IMR-90 (cell line): ENCODE data around the gene SLC8A1. TPM values are rescaled to one million over a fixed set of nuclear protein-coding genes. Genes with fewer than 3 reads are reported as not detected.

Experiments used
- ATAC-seq: fragments of 200-7000 bp; cut with Tn5 transposase; 2 replicates; pipeline ENCODE4 v1.9.1; 2020; ENCODE audit warnings: low read depth, mild to moderate bottlenecking, moderate library complexity
- BruUV-seq: library from RNA; stranded (reverse); fragments of 400-500 nt; replicated peaks from 2 replicates; lab custom pipeline; 2021; lab: Mats Ljungman, UMichigan
- CTCF ChIA-PET: fragments of 300-600 bp; formaldehyde crosslinking; extraction: SDS; loops from one replicate; lab custom pipeline; 2021; ENCODE audit warnings: antibody characterized with exemption; lab: Yijun Ruan, JAX
- POLR2A ChIA-PET: fragments of 300-600 bp; sonication (Branson Sonifier 250); formaldehyde crosslinking; loops from one replicate; lab custom pipeline; 2022; ENCODE audit warnings: antibody characterized with exemption; ENCODE audit not compliant: unreplicated experiment; lab: Charles Lee
- DNase-seq: peaks from one replicate; pipeline ENCODE4 v3.0.0; 2013
- H2AFZ ChIP-seq: replicated peaks from 2 replicates; pipeline ENCODE3; 2013; ENCODE audit warnings: low read length, mild to moderate bottlenecking; ENCODE audit not compliant: poor library complexity
- H2AK5ac ChIP-seq: 2 replicates; pipeline ENCODE4 v1.6.1; 2013; ENCODE audit warnings: low read depth, low read length, inconsistent platforms
- H2AK9ac ChIP-seq: replicated peaks from 2 replicates; pipeline ENCODE3; 2013; ENCODE audit warnings: mild to moderate bottlenecking, low read depth, low read length, moderate library complexity; ENCODE audit not compliant: poor library complexity
- H2BK120ac ChIP-seq: 2 replicates; pipeline ENCODE4 v1.6.1; 2013; ENCODE audit warnings: low read depth, low read length, inconsistent platforms
- H2BK15ac ChIP-seq: 3 replicates; pipeline ENCODE4 v1.6.1; 2013; ENCODE audit warnings: low read depth, low read length, inconsistent platforms
- H2BK20ac ChIP-seq: 2 replicates; pipeline ENCODE4 v1.6.1; 2013; ENCODE audit warnings: low read depth, mild to moderate bottlenecking, inconsistent platforms, low read length, moderate library complexity
- H2BK5ac ChIP-seq: 2 replicates; pipeline ENCODE4 v1.6.1; 2013; ENCODE audit warnings: mild to moderate bottlenecking, low read depth, low read length, inconsistent platforms; ENCODE audit not compliant: poor library complexity, severe bottlenecking
- H3K14ac ChIP-seq: replicated peaks from 2 replicates; pipeline ENCODE4 v1.6.1; 2013; ENCODE audit warnings: low read depth, low read length, inconsistent platforms
- H3K18ac ChIP-seq: 2 replicates; pipeline ENCODE4 v1.6.1; 2013; ENCODE audit warnings: low read depth, low read length, control low read depth
- H3K23ac ChIP-seq: 2 replicates; pipeline ENCODE4 v1.6.1; 2013; ENCODE audit warnings: low read depth, low read length, inconsistent platforms
- H3K27ac ChIP-seq: 2 replicates; pipeline ENCODE4 v1.5.1; 2013; ENCODE audit warnings: mild to moderate bottlenecking, control low read depth, low read length; ENCODE audit not compliant: insufficient read depth
- H3K27me3 ChIP-seq: 2 replicates; pipeline ENCODE4 v1.6.1; 2013; ENCODE audit warnings: low read length; ENCODE audit not compliant: control insufficient read depth, insufficient read depth
- H3K36me3 ChIP-seq: 2 replicates; pipeline ENCODE4 v1.6.1; 2013; ENCODE audit warnings: low read length, mixed read lengths; ENCODE audit not compliant: control insufficient read depth, insufficient read depth
- H3K4ac ChIP-seq: 2 replicates; pipeline ENCODE4 v1.6.1; 2013; ENCODE audit warnings: low read depth, low read length, inconsistent platforms
- H3K4me1 ChIP-seq: 2 replicates; pipeline ENCODE4 v1.6.1; 2013; ENCODE audit warnings: low read length, mixed read lengths; ENCODE audit not compliant: control insufficient read depth, insufficient read depth
- H3K4me2 ChIP-seq: 2 replicates; pipeline ENCODE4 v1.6.1; 2013; ENCODE audit warnings: low read depth, mild to moderate bottlenecking, control low read depth, low read length, moderate library complexity
- H3K4me3 ChIP-seq: 2 replicates; pipeline ENCODE4 v1.5.1; 2013; ENCODE audit warnings: low read depth, mild to moderate bottlenecking, control low read depth, low read length, moderate library complexity; ENCODE audit not compliant: insufficient read depth
- H3K56ac ChIP-seq: 2 replicates; pipeline ENCODE4 v1.6.1; 2013; ENCODE audit warnings: low read length, inconsistent platforms; ENCODE audit not compliant: insufficient read depth; ENCODE audit errors: extremely low read depth
- H3K79me1 ChIP-seq, 2 experiments: 2 replicates each; pipeline ENCODE4 v1.6.1; 2013; ENCODE audit warnings: low read length in 2 of 2, inconsistent platforms in 1 of 2, low read depth in 1 of 2
- H3K9ac ChIP-seq: 2 replicates; pipeline ENCODE4 v1.6.1; 2013; ENCODE audit warnings: low read depth, low read length, control low read depth
- H3K9me1 ChIP-seq: 2 replicates; pipeline ENCODE4 v1.6.1; 2013; ENCODE audit warnings: low read length, inconsistent platforms; ENCODE audit not compliant: insufficient read depth
- H3K9me3 ChIP-seq: 2 replicates; pipeline ENCODE4 v1.6.1; 2013; ENCODE audit warnings: low read length; ENCODE audit not compliant: control insufficient read depth, insufficient read depth
- H4K20me1 ChIP-seq: 2 replicates; pipeline ENCODE4 v1.6.1; 2013; ENCODE audit warnings: low read length, inconsistent platforms; ENCODE audit not compliant: insufficient read depth
- H4K5ac ChIP-seq: 2 replicates; pipeline ENCODE4 v1.6.1; 2013; ENCODE audit warnings: mild to moderate bottlenecking, low read depth, low read length, control low read depth
- H4K8ac ChIP-seq, 2 experiments: 2 replicates each; pipeline ENCODE4 v1.6.1; 2013; ENCODE audit warnings: low read depth in 2 of 2, low read length in 2 of 2, control low read depth in 1 of 2, inconsistent platforms in 1 of 2
- H4K91ac ChIP-seq: 2 replicates; pipeline ENCODE4 v1.6.1; 2013; ENCODE audit warnings: low read depth, low read length, inconsistent platforms; ENCODE audit not compliant: insufficient read depth
- CEBPB ChIP-seq: IDR thresholded peaks from 2 replicates; pipeline ENCODE4 v1.6.1; 2012; ENCODE audit warnings: low read depth, low read length, improper control_type of control experiment
- CHD1 ChIP-seq: IDR thresholded peaks from 2 replicates; pipeline ENCODE4 v1.6.1; 2012; ENCODE audit warnings: low read depth, low read length, improper control_type of control experiment
- MAFK ChIP-seq: IDR thresholded peaks from 2 replicates; pipeline ENCODE4 v1.6.1; 2012; ENCODE audit warnings: low read depth, low read length, improper control_type of control experiment
- MXI1 ChIP-seq: IDR thresholded peaks from 2 replicates; pipeline ENCODE4 v1.6.1; 2012; ENCODE audit warnings: low read depth, mild to moderate bottlenecking, low read length, moderate library complexity, borderline replicate concordance
- RFX5 ChIP-seq: IDR thresholded peaks from 2 replicates; pipeline ENCODE4 v1.8.0; 2012; ENCODE audit warnings: low read depth, mild to moderate bottlenecking, low read length, moderate library complexity
- WGBS, 2 experiments: methylation state at CpG; one replicate each; pipeline versions ENCODE4 v1.1.5 to v1.1.7; 2013; ENCODE audit warnings: missing lambda C conversion rate in 2 of 2; ENCODE audit not compliant: insufficient read length in 1 of 2; ENCODE audit errors: extremely low coverage in 2 of 2; 5-methylcytosine and 5-hydroxymethylcytosine counted together
- dilution Hi-C: fragments of 300-500 bp; cut with HindIII; formaldehyde crosslinking; loops from one replicate; pipeline ENCODE4 v1.14.3; 2018; ENCODE audit warnings: low sequenced_read_pairs; ENCODE audit not compliant: unreplicated experiment
- in situ Hi-C: fragments of 300-500 bp; cut with MboI; formaldehyde crosslinking; loops from 3 replicates; pipeline ENCODE4 v1.14.3; 2019; ENCODE audit warnings: low sequenced_read_pairs, inconsistent platforms, mixed read lengths
- intact Hi-C: fragments of 100-400 bp; cut with micrococcal nuclease; formaldehyde crosslinking; loops from 2 replicates; pipeline ENCODE4 v1.10.0; 2022
- polyA plus RNA-seq, 3 experiments: library from polyadenylated mRNA; depleted of rRNA; stranded (reverse); fragments of >200 nt; gene quantifications; 2 replicates each; pipeline ENCODE4 v1.2.3, GENCODE V29; 2012; ENCODE audit warnings: low replicate concordance in 1 of 3
- total RNA-seq: library from RNA; depleted of rRNA; stranded (reverse); fragments of >200 nt; gene quantifications from 2 replicates; pipeline ENCODE4 v1.2.3, GENCODE V29; 2012
- TF ChIP-seq, protein P1 (sequence below): conservative IDR thresholded peaks from 2 replicates; pipeline ENCODE4 v1.5.1; 2012; ENCODE audit warnings: mild to moderate bottlenecking, low read depth, low read length, improper control_type of control experiment
- TF ChIP-seq, protein P2 (sequence below): fragments of 150-350 bp; IDR thresholded peaks from 2 replicates; pipeline ENCODE4 v1.6.1; 2016; ENCODE audit warnings: low read depth, mild to moderate bottlenecking, low read length, moderate library complexity, borderline replicate concordance
- TF ChIP-seq, protein P3 (sequence below): fragments of 150-350 bp; IDR thresholded peaks from 2 replicates; pipeline ENCODE4 v1.6.1; 2017; ENCODE audit warnings: mild to moderate bottlenecking, antibody characterized with exemption, low read length, low read depth

Gene SLC8A1
- total and polyA plus RNA-seq, 2 of the 4 experiments (the other 2 are of a cell fraction), result 7.7 to 57.0 TPM

DNA sequence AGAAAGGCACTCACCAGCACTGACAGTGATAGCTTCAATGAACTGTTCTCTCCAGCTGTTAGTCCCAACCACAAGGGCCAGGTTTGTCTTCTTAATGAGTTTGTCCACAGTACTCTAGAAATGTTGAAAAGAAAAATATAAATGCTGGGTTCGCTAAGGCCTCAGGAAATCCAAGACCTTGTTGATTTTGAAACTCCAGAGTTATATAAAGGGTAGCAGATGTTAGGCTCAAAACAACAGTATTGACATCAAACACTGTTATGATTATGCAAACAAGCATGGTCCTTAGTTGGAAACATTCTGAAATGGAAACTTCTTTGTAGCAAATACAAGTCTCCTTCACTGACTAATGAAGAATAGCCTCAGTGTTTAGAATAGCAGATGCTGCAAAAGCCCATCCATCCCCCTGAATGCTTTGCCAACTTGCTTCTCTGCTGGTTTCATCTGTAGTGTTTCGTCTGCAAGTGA is 291.1 kb downstream of the SLC8A1 start:
- H3K9me1 ChIP-seq, result peaks cover 8% of the 10 kb centered on the region
- no peaks in the 10 kb centered on the region for H3K27me3 ChIP-seq
- no TSS peak for BruUV-seq
- peaks cover 25% of the 10 kb centered on the region for H3K36me3 ChIP-seq
- H2AK5ac ChIP-seq, result no peak overlapping the region
- H4K8ac ChIP-seq, result no peak overlapping the region
- CTCF ChIA-PET, result no interaction called here
- ATAC-seq, result peak; percentile 63
- H3K4ac ChIP-seq, result no peak overlapping the region
- H4K5ac ChIP-seq, result no peak overlapping the region
- H2BK5ac ChIP-seq, result peak overlapping the region; percentile 25
- no peak overlapping the region for H3K23ac ChIP-seq
- H4K91ac ChIP-seq, result no peak overlapping the region
- dilution Hi-C loops, result no loop called here
- no peaks in the 10 kb centered on the region for H4K20me1 ChIP-seq
- in situ Hi-C loops, result no loop called here
- WGBS, 2 experiments, result no CpG with 5 or more reads among the region's 2 CpGs
- H3K4me2 ChIP-seq, result no peak overlapping the region
- H3K9me3 ChIP-seq, result no peaks in the 10 kb centered on the region
- H3K9ac ChIP-seq, result no peak overlapping the region
- H3K56ac ChIP-seq, result no peak overlapping the region
- H2BK120ac ChIP-seq, result no peak overlapping the region
- H3K4me3 ChIP-seq, result no peak overlapping the region
- H2BK20ac ChIP-seq, result no peak overlapping the region
- H2AK9ac ChIP-seq, result no peak overlapping the region
- H3K14ac ChIP-seq, result no peak overlapping the region
- POLR2A ChIA-PET, result no interaction called here
- no peak overlapping the region for H2BK15ac ChIP-seq
- peak overlapping the region; percentile 9; the same call in 1 of the 2 replicates for H3K27ac ChIP-seq
- TF ChIP-seq, protein P1, sequence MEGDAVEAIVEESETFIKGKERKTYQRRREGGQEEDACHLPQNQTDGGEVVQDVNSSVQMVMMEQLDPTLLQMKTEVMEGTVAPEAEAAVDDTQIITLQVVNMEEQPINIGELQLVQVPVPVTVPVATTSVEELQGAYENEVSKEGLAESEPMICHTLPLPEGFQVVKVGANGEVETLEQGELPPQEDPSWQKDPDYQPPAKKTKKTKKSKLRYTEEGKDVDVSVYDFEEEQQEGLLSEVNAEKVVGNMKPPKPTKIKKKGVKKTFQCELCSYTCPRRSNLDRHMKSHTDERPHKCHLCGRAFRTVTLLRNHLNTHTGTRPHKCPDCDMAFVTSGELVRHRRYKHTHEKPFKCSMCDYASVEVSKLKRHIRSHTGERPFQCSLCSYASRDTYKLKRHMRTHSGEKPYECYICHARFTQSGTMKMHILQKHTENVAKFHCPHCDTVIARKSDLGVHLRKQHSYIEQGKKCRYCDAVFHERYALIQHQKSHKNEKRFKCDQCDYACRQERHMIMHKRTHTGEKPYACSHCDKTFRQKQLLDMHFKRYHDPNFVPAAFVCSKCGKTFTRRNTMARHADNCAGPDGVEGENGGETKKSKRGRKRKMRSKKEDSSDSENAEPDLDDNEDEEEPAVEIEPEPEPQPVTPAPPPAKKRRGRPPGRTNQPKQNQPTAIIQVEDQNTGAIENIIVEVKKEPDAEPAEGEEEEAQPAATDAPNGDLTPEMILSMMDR, result no peak
- TF ChIP-seq RFX5 (no peak), CHD1 (no peak), MXI1 (no peak), CEBPB (no peak), MAFK (no peak)
- TF ChIP-seq, protein P2, sequence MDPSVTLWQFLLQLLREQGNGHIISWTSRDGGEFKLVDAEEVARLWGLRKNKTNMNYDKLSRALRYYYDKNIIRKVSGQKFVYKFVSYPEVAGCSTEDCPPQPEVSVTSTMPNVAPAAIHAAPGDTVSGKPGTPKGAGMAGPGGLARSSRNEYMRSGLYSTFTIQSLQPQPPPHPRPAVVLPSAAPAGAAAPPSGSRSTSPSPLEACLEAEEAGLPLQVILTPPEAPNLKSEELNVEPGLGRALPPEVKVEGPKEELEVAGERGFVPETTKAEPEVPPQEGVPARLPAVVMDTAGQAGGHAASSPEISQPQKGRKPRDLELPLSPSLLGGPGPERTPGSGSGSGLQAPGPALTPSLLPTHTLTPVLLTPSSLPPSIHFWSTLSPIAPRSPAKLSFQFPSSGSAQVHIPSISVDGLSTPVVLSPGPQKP, result no peak
- TF ChIP-seq, protein P3, sequence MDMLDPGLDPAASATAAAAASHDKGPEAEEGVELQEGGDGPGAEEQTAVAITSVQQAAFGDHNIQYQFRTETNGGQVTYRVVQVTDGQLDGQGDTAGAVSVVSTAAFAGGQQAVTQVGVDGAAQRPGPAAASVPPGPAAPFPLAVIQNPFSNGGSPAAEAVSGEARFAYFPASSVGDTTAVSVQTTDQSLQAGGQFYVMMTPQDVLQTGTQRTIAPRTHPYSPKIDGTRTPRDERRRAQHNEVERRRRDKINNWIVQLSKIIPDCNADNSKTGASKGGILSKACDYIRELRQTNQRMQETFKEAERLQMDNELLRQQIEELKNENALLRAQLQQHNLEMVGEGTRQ, result no peak
- no peaks in the 10 kb centered on the region for H3K79me1 ChIP-seq
- peak overlapping the region; percentile 56; the same call in 1 of the 2 replicates for H3K18ac ChIP-seq
- H3K4me1 ChIP-seq, result peaks cover 12% of the 10 kb centered on the region
- peak; percentile 45 for DNase-seq
- intact Hi-C loops, result no loop called here
- H2AFZ ChIP-seq, result no peak overlapping the region
